Measurements from ENCODE around the gene MICAL2.
A peak's percentile ranks its signal among the peaks of the same experiment; 100 is the strongest.

The MICAL2 gene

DNA sequence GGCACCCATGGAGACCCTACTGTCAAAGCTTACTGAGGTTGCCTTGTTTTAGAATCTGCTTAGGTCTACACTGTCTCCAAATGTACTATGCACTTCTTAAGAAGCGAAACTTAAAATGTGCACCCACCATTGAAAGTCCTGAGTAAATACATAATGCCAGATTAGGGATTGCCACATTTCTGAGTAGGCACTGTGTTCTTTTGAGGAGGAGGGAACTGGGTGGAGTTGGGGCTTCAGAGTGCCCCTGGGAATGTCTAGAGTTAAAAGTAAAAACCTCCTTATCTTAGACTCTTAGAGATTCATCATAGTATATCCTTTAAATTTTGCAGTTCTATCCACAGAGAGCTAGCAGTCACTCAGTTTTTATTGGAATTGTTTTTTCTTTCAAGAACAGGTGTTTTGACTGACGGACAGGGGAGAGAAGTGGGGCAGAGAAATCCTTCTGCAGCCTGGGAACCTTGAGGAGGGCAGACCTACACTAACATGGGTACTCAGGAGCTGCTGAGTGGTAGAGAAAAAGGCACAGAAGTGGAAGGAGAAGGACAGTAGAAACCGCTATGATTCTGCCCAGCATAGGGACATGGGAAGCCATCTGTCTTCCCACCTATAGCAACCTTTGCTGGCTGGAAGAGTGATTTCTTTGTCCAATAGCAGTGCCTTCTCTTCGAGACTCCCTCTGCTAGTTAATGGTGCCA, 33.4 kb upstream of the MICAL2 start:
- Histone ChIP-seq H4K20me1 (ENCODE audit: insufficient read depth, low read length) (no peaks in the 10 kb centered on the region), H3K9me3 (ENCODE audit: insufficient read depth, low read length) (no peaks in the 10 kb centered on the region), H3K36me3 (replicated peaks; ENCODE audit: low read depth, low read length) (no peaks in the 10 kb centered on the region), H3K4me3 (ENCODE audit: low read length) (no peak overlapping the region), H3K9ac (ENCODE audit: low read length) (no peak overlapping the region), H2AFZ (ENCODE audit: low read depth, low read length) (no peak overlapping the region), H3K27ac (ENCODE audit: low read length) (no peak overlapping the region), H3K27me3 (ENCODE audit: low read depth, low read length) (peaks cover 10% of the 10 kb centered on the region), H3K4me1 (ENCODE audit: low read length) (no peaks in the 10 kb centered on the region), H3K79me2 (ENCODE audit: low read length) (no peaks in the 10 kb centered on the region), H3K4me2 (ENCODE audit: low read length) (no peak overlapping the region)
- no peak for TF ChIP-seq CTCF (IDR thresholded peaks at IDR 0.05; ENCODE audit: low read depth, low read length)

GRCh38 chr11:12077535-12078280, 32.7 kb upstream of the MICAL2 start:
- H3K9me3 ChIP-seq (ENCODE audit: insufficient read depth, low read length) = no peaks in the 10 kb centered on the region
- no peak overlapping the region for H3K4me2 ChIP-seq (ENCODE audit: low read length)
- H3K27ac ChIP-seq (ENCODE audit: low read length) = no peak overlapping the region
- H3K79me2 ChIP-seq (ENCODE audit: low read length) = no peaks in the 10 kb centered on the region
- TF ChIP-seq EZH2phosphoT487 (IDR thresholded peaks at IDR 0.05; ENCODE audit: low read depth) (no peak), CTCF (IDR thresholded peaks at IDR 0.05; ENCODE audit: low read depth, low read length) (no peak)
- no peak overlapping the region for H3K9ac ChIP-seq (ENCODE audit: low read length)
- H3K4me3 ChIP-seq (ENCODE audit: low read length) = no peak overlapping the region
- no peaks in the 10 kb centered on the region for H4K20me1 ChIP-seq (ENCODE audit: insufficient read depth, low read length)
- H3K27me3 ChIP-seq (ENCODE audit: low read depth, low read length) = peaks cover 10% of the 10 kb centered on the region
- H3K4me1 ChIP-seq (ENCODE audit: low read length) = no peaks in the 10 kb centered on the region
- H3K36me3 ChIP-seq (replicated peaks; ENCODE audit: low read depth, low read length) = no peaks in the 10 kb centered on the region
- no peak overlapping the region for H2AFZ ChIP-seq (ENCODE audit: low read depth, low read length)

GRCh38 chr11:12079726-12080556, 30.4 kb upstream of the MICAL2 start:
- H4K20me1 ChIP-seq (ENCODE audit: insufficient read depth, low read length) = no peaks in the 10 kb centered on the region
- no peak for TF ChIP-seq CTCF (IDR thresholded peaks at IDR 0.05; ENCODE audit: low read depth, low read length)
- TF ChIP-seq EZH2phosphoT487 (IDR thresholded peaks at IDR 0.05; ENCODE audit: low read depth) = no peak
- H3K4me3 ChIP-seq (ENCODE audit: low read length) = no peak overlapping the region
- no peak overlapping the region for H3K4me2 ChIP-seq (ENCODE audit: low read length)
- H3K9ac ChIP-seq (ENCODE audit: low read length) = no peak overlapping the region
- no peak overlapping the region for H3K27ac ChIP-seq (ENCODE audit: low read length)
- peaks cover 10% of the 10 kb centered on the region for H3K27me3 ChIP-seq (ENCODE audit: low read depth, low read length)
- H3K9me3 ChIP-seq (ENCODE audit: insufficient read depth, low read length) = no peaks in the 10 kb centered on the region
- H3K79me2 ChIP-seq (ENCODE audit: low read length) = no peaks in the 10 kb centered on the region
- no peak overlapping the region for H2AFZ ChIP-seq (ENCODE audit: low read depth, low read length)
- H3K36me3 ChIP-seq (replicated peaks; ENCODE audit: low read depth, low read length) = no peaks in the 10 kb centered on the region
- no peaks in the 10 kb centered on the region for H3K4me1 ChIP-seq (ENCODE audit: low read length)

DNA sequence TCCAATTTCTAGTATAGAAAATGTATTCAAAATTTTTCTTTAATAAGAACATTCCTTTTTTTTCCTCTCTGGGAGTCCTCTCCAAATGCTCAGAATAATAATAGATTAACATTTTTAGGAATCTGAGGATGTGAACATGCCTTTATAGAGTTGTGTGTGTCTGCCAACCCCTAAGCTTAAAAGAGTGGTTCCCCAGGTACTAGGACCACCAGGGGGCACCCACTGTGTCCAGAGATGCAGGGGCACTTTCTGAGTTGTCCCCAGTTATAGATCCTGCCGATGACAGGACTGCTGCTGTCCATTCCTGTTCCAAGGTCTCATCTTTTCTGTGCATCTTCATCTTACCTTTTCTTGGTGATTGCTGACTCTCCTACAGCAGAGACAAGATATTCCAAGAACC, 27.0 kb upstream of the MICAL2 start:
- H3K4me1 ChIP-seq (ENCODE audit: low read length) = peaks cover 8% of the 10 kb centered on the region
- TF ChIP-seq EZH2phosphoT487 (IDR thresholded peaks at IDR 0.05; ENCODE audit: low read depth) (no peak), CTCF (IDR thresholded peaks at IDR 0.05; ENCODE audit: low read depth, low read length) (peak; percentile 42; the same call in 1 of the 2 replicates)
- H3K4me3 ChIP-seq (ENCODE audit: low read length) = no peak overlapping the region
- no peak overlapping the region for H2AFZ ChIP-seq (ENCODE audit: low read depth, low read length)
- H3K27me3 ChIP-seq (ENCODE audit: low read depth, low read length) = no peaks in the 10 kb centered on the region
- H3K27ac ChIP-seq (ENCODE audit: low read length) = no peak overlapping the region
- H3K79me2 ChIP-seq (ENCODE audit: low read length) = no peaks in the 10 kb centered on the region
- no peaks in the 10 kb centered on the region for H3K36me3 ChIP-seq (replicated peaks; ENCODE audit: low read depth, low read length)
- H4K20me1 ChIP-seq (ENCODE audit: insufficient read depth, low read length) = no peaks in the 10 kb centered on the region
- no peak overlapping the region for H3K9ac ChIP-seq (ENCODE audit: low read length)
- H3K9me3 ChIP-seq (ENCODE audit: insufficient read depth, low read length) = no peaks in the 10 kb centered on the region
- H3K4me2 ChIP-seq (ENCODE audit: low read length) = no peak overlapping the region
